Renal pelvis (tissue), 4 donors: ENCODE data around the gene SYT12. TPM values are rescaled to one million over a fixed set of nuclear protein-coding genes. Genes with fewer than 3 reads are reported as not detected.
A peak's percentile ranks its signal among the peaks of the same experiment; 100 is the strongest.

Source experiments
- DNase-seq: peaks from one replicate; pipeline ENCODE4 v3.0.0-alpha.2; 2013
- polyA plus RNA-seq, 3 donors: library from polyadenylated mRNA; unstranded; fragments of 120-200 nt; gene quantifications; one replicate each; pipeline ENCODE4 v1.2.1, GENCODE V29; 2013; ENCODE audit not compliant: insufficient read length in 3 of 3

The SYT12 gene
- polyA plus RNA-seq, 3 donors, result 0.16 to 0.30 (median 0.18) TPM

GRCh38 chr11:67055812-67056211 is 32.9 kb downstream of the SYT12 start:
- DNase-seq, result peak; percentile 80

GRCh38 chr11:67056267-67057204 is 33.6 kb downstream of the SYT12 start, which contains the start of gene RHOD:
RHOD (plus strand) TSS chr11:67056847; CDS start chr11:67056903, 56 bp downstream.
- peak; percentile 50 for DNase-seq

GRCh38 chr11:67057205-67057672 is 34.3 kb downstream of the SYT12 start:
- DNase-seq, result no peak

- DNase-seq, result no peak
Measured at GRCh38 chr11:67058506-67058905, 35.6 kb downstream of the SYT12 start.

GRCh38 chr11:67059671-67060070 is 36.7 kb downstream of the SYT12 start:
- DNase-seq, result no peak

- DNase-seq, result no peak
Measured at GRCh38 chr11:67060111-67060522, 37.2 kb downstream of the SYT12 start.

- no peak for DNase-seq
Measured at GRCh38 chr11:67062526-67063373, 39.8 kb downstream of the SYT12 start.

- no peak for DNase-seq
Measured at GRCh38 chr11:67066333-67066709, 43.4 kb downstream of the SYT12 start.

- no peak for DNase-seq
Measured at GRCh38 chr11:67071420-67072284, 48.7 kb downstream of the SYT12 start.

- no peak for DNase-seq
Measured at GRCh38 chr11:67072295-67072694, 49.4 kb downstream of the SYT12 start.

- DNase-seq, result no peak
Measured at GRCh38 chr11:67073908-67074307, 51.0 kb downstream of the SYT12 start.

GRCh38 chr11:67076202-67076601 is 53.3 kb downstream of the SYT12 start:
- DNase-seq, result no peak

- DNase-seq, result no peak
Measured at GRCh38 chr11:67079065-67079705, 56.3 kb downstream of the SYT12 start.

GRCh38 chr11:67082071-67082791 is 59.3 kb downstream of the SYT12 start:
- no peak for DNase-seq

- DNase-seq, result no peak
Measured at GRCh38 chr11:67083786-67084366, 60.9 kb downstream of the SYT12 start.

- no peak for DNase-seq
Measured at GRCh38 chr11:67085617-67086016, 62.7 kb downstream of the SYT12 start.

- no peak for DNase-seq
Measured at GRCh38 chr11:67090717-67091116, 67.8 kb downstream of the SYT12 start.

- no peak for DNase-seq
Measured at GRCh38 chr11:67095214-67095507, 72.2 kb downstream of the SYT12 start.

- no peak for DNase-seq
Measured at GRCh38 chr11:67098799-67099429, 76.0 kb downstream of the SYT12 start.
